Urothelium cell line (cell line): ENCODE data around the gene PLAC1.

Experiments
- DNase-seq: peaks from one replicate; pipeline ENCODE4 v3.0.0; 2011; ENCODE audit warnings: low spot score, mixed read lengths
- FAIRE-seq: peaks from 2 replicates; lab custom pipeline; 2011; peaks lifted over from hg19 to GRCh38; lab: Jason Lieb, UNC

Gene PLAC1, protein sequence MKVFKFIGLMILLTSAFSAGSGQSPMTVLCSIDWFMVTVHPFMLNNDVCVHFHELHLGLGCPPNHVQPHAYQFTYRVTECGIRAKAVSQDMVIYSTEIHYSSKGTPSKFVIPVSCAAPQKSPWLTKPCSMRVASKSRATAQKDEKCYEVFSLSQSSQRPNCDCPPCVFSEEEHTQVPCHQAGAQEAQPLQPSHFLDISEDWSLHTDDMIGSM

DNA sequence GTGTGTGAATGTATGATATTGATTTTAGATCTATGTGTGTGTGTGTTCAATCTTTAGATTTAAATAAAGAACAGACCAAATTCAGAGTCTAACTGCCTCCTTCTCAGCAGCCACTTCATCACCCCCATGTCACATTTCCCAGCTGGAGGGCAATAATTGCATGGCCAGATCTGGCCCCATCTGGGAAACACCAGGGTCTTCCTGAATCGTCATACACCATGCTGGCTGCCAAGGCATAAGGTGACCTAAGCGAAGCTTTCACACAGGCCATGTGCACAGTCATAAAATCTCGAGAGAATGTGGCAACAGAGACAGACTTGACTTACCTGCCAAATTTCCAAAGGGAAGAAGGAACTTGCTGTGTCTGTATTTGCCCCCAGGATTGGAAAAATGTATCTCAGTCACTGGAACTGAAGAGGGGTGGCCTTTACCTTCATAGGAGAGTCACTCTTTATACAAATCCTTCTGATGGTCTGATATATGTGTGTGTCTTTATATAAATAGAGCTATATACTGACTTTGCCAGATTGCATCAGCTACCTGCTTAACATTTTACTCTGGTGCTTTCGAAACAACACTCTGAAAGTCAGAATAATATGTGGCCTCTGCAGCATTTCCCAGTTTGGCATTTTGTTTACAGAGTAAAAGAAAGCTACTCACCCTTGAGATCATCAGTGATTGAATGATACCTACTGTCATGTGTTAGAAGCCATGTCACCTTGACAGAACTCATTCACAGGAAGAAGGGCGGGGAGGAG, at the start of gene PLAC1:
PLAC1 (minus strand) TSS at position 470 of the 758 bp plus-strand sequence. CDS start 91,789 bp downstream, outside the sequence.
- DNase-seq, result no peak
- FAIRE-seq, result no peak

DNA sequence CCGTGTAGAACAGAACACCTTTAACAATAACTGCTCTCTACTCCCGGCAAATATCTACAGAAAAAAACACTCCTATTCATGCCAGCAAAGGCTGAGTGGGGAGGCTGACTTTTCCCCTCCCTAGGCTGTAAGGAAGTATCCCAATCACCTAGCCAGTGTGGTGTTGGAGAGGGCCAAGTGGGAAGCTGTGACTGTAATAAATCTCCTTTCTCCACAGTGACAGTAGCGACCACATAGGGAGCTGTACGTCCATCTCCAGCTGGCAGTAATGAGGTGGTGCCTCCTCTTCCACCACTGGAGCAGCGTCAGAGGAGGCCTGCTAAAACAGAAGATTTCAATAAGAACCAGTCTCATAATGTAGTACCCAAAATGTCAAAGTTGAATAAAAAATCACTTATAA, 47.9 kb upstream of the PLAC1 start:
- DNase-seq (no peak), FAIRE-seq (no peak)

DNA sequence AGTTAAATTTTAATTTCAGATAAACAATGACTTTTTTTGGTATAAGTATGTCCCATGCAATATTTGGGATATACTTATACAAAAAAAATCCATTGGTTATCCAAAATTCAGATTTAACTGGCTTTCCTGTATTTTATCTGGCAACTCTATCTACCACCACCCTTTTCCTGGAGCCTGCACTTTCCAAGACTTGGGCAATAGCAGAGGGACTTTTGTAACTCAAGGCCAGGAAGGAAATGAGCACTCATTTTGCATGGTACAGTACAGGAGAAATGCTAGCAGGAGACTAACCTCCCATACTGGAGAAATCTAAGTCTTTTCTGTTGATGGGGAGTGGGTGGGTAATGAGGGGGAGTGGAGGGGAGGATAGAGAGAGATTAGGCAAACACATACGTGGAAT, 37.7 kb upstream of the PLAC1 start:
- FAIRE-seq (no peak), DNase-seq (no peak)

DNA sequence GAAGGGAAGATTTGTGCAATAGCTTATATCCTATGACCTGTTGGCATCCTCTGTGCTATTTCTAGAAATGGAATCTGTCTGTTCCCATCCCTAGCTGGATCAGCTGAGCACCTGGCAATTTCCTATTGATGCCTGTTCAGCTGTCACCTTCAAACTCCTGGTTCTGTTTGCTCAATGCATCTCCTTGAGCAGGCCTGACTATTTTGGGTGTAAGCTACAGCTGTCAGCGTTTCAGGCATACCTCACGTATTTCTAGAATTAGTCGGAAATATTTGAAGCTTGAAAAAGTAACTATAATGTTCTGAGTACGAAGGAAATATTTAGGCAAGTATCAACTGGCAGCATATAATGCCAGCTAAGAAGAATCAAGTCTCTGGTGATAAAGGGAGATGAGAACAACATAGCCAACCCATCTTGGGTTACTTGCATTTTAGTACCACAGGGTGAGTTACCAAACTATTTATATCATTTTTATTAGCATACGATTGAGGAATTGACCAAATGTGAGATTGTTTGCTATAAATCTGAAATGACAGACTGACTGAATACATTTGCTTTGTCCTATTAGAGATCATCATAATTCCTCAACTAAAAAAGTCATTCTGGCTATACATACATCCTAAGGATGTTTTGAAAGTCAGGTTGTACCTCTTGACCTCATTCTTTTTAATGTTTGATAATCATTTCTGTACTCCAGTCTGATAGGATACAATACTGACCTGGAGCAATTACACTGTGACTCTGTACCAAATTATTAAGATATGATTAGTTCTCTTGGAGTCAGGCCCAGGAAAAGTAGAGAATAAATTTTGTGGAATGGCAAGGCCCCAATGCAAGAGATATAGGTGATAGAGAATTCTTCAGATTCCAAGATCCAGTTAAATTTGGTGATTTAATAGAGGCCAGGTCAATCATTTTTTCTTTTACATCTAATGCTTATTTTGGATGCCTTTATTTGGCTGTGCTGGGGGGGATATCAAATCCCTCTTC, 36.4 kb upstream of the PLAC1 start:
- FAIRE-seq, result no peak
- no peak for DNase-seq

DNA sequence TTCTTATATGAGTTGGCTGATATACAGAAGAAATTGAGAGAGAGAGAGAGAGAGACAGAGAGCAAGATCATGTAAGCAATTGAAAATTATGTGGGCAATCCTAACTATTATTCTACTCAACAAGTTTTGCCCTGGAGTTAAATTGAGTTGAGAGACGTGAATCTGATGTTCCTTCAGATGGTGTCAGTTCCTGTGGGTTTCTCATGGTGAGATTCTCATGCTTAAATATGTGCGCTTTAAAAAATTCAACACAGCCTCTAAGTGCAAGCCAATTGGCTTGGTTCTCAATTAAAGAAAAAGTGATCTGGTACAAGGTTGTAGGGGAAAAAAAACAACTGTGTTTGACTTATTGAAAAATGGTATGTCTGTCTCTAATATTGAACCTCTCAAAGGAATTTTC, 35.4 kb upstream of the PLAC1 start:
- no peak for FAIRE-seq
- no peak for DNase-seq

DNA sequence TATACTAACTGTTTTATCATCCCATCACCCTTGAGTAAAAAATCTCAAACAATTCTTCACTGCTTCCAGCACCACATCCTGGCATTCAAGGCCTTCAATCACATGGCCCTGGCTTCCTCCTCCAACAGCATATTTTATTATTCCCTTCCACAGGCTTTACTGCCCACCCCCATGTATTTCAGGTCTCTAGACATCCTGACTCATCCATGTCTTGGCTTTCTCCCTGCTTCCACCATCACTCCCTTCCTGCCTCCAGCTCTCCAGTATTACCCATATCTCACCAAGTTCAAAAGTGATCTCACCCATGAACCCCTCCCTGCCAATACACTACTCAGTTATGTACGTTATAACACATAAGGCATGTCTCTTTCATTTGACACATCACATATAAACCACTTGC, 34.7 kb upstream of the PLAC1 start:
- no peak for FAIRE-seq

DNA sequence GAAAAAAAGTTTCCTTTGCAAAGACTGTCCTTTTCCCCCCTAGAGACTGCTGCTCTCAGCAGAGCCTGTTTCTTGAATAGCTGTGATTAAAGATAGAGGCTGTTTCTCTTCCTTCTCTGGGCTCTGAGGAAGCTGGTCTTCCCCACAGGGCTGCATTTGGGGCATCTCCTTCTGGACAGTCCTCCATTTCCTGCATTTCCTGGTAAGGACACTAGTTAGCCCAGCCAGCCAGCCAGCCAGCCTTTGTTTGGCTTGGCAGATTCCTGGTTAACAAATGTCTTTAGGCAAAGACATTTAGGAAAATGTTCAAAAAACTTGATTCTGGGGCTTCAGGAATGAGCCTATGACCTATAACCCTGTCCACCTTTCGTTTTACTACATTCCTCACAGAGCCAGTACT, 34.0 kb upstream of the PLAC1 start:
- DNase-seq (no peak), FAIRE-seq (no peak)

More for the DNA sequence above, 34.7 kb upstream of the PLAC1 start:
- DNase-seq, result no peak

DNA sequence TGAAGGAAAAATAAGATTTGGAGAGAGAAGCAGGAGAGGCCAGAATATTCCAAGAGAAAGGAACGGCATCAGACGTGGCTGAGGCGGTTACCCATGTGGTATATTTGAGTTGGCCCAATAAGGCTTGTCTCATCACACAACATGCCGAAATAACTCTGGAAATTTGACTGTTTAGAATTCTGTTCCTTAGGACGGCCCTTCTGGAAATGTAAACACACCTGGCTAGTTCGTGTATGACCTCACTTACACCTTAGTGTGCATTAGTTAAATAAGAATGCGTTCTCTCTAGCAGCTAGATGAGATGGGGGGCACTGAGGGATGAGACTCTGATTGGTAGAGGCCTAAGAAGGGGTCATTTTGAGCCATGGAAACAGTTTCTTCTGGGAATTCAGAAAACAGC, 33.2 kb upstream of the PLAC1 start:
- FAIRE-seq, result no peak
- no peak for DNase-seq

DNA sequence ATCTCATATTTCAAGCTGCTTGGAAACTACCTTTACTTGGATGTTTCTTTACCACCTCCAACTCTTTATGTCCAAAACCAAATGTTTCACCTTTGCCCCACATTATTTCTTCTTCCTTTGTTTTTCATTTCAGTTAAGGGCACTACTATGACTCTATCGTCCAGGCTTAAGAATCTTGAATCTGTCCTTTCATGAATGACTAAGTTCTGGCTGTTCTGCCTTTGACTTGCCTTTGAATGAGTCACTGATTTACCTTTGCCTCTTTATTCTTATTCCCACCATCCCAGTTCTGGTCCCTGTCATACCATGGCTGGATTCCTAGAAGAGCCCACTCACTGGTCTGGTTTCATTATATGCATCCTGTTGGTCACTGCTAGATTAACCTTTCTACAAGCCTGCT, 30.6 kb upstream of the PLAC1 start:
- FAIRE-seq, result no peak

DNA sequence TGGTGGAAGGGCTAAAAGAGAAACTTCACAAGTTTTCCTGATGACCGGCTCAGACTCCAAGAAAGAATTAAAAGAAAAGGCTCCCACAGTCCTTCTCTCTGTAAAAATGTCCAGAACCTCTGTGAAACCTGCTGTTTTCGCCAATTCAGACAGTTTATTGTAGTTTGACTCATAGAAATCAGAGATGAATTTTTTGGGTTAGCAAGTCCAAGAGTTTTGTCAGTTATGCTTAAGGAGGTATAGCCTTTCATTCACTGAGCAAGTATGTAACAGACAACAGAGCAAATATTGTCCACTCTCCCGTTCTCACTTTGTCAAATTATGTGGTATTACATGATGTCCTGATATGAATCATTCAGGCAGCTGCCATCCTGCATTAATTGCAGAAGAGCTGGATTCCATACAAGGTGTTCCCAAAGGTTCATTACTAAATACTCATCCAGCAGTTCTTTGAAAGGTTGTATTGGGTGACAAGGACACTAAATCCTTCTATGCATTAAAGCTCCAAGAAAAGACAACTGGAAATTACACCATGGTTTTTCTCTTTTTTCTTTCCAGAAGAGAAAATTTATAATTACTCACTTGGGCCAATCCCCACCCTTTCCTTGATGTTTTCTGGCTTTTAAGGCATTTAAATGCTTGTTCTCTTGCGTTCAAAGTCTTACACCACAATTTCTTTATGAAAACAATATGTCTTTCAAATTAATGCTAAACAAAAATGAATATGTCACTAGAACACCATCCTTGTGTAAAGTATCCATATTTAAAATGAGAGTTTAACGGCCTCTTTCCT, 30.0 kb upstream of the PLAC1 start:
- DNase-seq (no peak), FAIRE-seq (no peak)

More for the DNA sequence above, 30.6 kb upstream of the PLAC1 start:
- DNase-seq, result no peak

DNA sequence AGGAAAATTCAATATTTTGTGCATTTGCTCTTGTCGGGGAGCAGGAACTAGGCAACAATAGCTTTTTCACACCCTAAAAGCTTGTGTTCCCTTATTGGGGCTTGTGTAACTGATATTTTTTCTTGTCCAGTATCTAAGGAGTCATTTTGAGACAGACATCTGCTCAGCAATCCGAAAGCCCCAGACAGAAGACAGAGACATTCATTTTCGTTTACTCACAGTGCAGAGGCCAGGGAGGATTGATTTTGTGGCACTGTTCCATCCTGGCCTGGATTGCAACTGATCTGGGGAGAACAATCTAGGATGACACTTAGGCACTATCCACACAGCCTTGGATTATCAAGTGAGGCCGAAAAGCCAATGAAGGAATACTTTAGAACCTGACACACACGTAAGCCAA, 27.4 kb upstream of the PLAC1 start:
- FAIRE-seq (no peak), DNase-seq (no peak)

DNA sequence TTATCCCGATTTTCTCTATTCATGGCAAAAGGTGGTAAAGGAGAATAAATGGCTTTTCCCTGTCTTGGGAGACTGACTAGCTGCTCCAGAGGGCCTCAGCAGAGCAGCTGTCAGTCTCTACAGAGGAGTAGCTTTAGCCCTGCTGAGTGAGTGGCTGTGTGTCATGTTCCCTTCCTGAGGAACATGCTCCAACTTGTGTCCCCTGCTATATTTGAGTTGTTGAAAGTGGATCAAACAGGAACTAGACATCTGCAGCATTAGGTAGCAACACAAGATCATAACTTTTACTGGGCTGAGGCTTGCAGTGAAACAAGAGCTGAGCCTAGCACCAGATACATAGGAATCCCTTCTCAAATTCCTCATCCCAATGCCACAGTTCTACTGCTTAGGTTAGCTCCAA, 26.7 kb upstream of the PLAC1 start:
- FAIRE-seq (no peak), DNase-seq (no peak)

DNA sequence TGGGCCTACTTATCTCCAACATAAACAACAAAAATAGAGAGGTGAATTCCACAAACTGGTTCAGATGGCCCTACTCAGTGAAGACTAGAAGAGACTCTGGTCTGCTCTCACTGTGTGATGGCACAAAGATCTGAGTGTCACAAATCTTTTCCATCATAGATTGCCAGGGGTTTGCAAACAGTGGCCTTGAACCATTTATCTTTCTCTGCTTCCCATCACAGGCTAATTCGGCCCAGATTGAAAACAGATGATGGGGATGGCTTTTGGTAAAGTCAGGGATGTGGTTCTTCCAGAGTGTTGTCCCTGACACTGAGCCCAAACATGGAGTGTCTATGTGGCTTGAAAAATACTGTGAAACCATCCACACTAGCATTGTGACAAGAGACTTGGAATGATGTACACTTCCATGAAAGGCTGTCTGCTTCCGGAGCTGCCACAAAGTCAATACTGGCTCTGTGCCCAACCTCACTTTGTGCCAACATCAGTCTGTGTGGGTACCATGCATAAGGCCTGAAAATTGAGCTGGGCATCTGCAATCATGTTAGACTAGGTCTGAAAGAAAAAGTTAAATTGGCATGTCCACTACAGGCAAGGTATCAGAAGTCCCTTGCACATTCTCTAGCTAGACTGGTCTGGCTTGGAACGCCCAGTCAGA, 25.2 kb upstream of the PLAC1 start:
- DNase-seq (no peak), FAIRE-seq (no peak)

DNA sequence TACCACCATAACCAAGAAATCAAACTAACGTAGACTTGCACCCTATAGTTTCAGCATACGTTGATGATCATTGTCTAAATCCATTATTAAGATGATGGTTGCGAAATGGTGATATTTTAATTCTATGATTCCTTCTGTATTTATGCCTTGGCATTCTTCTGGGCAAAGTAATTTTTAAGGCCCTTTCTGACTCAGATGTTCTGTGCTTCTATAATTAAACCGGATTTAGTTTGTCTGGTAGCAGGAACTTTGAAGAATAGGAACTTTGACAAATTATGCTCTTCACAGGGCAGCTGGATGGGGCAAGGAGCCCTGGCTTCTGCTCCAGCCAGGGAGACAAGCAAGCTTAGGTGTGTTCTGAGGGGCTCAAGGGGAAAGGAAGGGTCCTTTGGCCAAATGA, 23.8 kb upstream of the PLAC1 start:
- FAIRE-seq, result no peak
- DNase-seq, result no peak

DNA sequence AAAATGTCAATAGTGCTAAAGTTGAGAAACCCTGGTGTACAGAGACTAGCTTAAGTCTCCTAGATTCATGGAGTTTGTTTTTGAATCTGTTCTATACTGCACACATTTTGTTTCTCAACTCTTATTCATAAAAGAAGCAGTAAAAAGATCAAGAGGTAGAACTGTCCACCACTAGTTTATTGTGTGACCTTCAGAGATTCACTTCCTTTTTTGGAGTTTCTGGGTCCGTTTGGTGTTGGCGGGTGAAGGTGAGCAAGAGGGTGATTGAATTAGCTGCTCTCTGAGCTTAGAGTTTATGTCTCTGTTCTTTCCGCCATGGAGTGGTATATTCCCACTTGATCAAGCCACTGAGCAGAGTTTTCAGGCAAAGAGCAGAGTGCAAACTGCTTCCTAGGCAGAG, 21.4 kb upstream of the PLAC1 start:
- FAIRE-seq, result no peak
- no peak for DNase-seq

DNA sequence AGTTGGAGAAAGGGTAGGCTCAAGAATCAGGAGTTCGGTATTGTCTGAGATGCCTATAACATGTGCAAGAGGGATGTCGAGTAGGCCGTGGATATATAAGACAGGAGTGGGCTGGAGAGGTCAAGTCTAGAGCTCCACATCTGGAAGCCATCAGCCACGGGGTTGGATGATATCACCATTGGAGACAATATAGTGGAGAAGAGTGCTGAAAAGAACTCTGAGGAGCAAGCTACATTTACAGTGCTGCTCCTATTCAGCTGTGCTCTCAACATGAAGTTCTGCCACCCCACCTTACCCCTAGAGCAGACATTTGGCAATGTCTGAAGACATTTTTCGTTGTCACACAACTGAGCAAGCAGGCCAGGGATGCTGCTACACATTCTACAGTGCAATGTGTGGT, 20.9 kb upstream of the PLAC1 start:
- DNase-seq (no peak), FAIRE-seq (no peak)

DNA sequence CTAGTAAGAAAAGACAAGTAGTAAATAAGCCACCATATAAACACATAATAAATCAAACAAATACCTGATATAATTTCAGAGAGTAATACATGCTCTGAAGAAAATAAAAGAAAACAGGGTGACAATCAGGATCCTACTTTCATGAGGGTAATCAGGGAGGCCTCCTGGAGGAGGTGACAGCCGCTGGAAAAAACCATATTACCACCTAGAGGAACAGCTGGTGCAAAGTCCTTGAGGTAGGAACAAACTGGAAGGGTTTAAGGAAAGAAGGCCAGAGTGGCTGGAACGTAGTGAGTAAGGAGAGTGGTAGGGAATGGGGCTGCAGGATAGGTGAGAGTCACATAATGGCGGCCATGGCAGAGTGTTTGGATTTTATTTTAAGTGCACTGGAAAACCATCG, 19.1 kb upstream of the PLAC1 start:
- DNase-seq (no peak), FAIRE-seq (no peak)

DNA sequence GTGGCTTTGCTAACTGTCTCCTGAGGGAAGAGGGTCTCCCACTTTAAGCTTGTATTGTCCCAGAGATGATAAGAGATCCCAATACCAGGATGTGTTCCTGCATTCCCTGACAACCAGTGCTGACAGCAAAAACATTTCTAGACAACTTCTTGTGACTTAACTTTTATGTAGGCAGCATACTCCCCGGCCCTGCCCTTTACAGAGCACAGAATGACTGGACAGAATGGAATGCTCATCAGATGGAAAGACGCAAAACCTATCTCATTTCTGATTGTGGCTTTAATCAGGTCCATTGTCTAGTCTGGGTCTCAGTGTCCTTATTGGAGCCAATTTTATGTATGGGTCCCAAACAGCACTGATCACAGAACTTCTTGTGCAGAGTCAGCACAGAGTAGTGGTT, 18.2 kb upstream of the PLAC1 start:
- no peak for FAIRE-seq
- peak; percentile 20 for DNase-seq

DNA sequence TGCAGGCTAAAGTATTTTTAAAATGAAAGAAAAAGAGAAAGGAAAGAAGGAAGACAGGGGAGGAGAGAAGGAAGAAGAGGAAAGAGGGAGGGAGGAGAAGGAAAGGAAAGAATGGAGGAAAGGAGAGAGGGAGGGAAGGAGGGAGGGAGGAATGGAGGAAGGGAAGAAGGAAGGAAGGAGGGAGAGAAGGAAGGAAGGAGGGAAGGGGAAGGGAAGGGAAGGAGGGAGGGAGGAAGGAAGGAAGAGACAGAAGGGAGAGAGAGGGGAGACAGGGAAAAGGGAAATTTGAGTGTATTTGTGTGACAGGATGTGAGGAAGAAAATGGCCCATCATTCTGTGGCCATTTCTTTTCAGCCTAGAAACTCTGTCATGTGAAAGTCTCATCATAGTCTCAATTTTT, 14.9 kb upstream of the PLAC1 start:
- FAIRE-seq (no peak), DNase-seq (no peak)

DNA sequence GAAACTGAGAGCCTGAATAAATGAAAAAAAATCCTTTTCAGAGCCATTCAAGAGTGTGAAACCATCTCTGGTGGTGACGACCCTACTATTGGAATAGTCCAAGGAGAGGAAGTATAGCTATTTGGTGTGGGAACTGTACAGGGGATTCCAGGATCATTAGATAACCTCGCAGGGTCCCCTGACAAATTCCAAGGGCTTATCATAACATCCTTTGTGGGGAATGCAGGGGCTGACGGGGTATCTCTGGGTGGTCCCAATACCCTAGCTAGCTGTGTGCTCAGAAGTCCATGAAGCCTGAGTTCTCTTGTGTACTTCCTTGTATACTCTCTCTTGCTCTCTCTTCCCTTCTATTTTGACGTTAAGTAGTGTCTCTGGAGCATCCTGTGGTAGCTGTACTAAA, 13.8 kb upstream of the PLAC1 start:
- DNase-seq, result no peak
- FAIRE-seq, result no peak
